IPS-20b (cell line): ENCODE results near the gene AADAT.
A peak's percentile ranks its signal among the peaks of the same experiment; 100 is the strongest.
"Not testable (repeated sequence)": the region's sequence is repeated elsewhere in the genome, so short reads cannot be mapped to it uniquely, and the experiment has no call there.

Experiments used
- H3K27ac ChIP-seq: one replicate; pipeline ENCODE4 v1.5.1; 2013; ENCODE audit warnings: low read length
- H3K27me3 ChIP-seq: 2 replicates; pipeline ENCODE4 v1.6.1; 2013; ENCODE audit warnings: mild to moderate bottlenecking, low read length, inconsistent platforms; ENCODE audit not compliant: insufficient read depth
- H3K36me3 ChIP-seq: 2 replicates; pipeline ENCODE4 v1.6.1; 2013; ENCODE audit warnings: low read depth, mild to moderate bottlenecking, inconsistent platforms, low read length, moderate library complexity; ENCODE audit not compliant: insufficient read depth
- H3K4me1 ChIP-seq: 2 replicates; pipeline ENCODE4 v1.6.1; 2013; ENCODE audit warnings: mild to moderate bottlenecking, control low read depth, inconsistent platforms, low read length, moderate library complexity; ENCODE audit not compliant: insufficient read depth
- H3K4me3 ChIP-seq: 2 replicates; pipeline ENCODE4 v1.5.1; 2013; ENCODE audit warnings: mild to moderate bottlenecking, low read length, inconsistent platforms
- H3K9ac ChIP-seq: 2 replicates; pipeline ENCODE4 v1.6.1; 2013; ENCODE audit warnings: low read depth, mild to moderate bottlenecking, inconsistent platforms, low read length, moderate library complexity
- H3K9me3 ChIP-seq: 2 replicates; pipeline ENCODE4 v1.6.1; 2013; ENCODE audit warnings: mild to moderate bottlenecking, low read depth, low read length, inconsistent platforms; ENCODE audit not compliant: insufficient read depth

Gene AADAT

GRCh38 chr4:170049766-170050165 is 40.0 kb downstream of the AADAT start:
- no peaks in the 10 kb centered on the region for H3K4me1 ChIP-seq
- no peak overlapping the region for H3K4me3 ChIP-seq
- no peak overlapping the region for H3K9ac ChIP-seq
- H3K27ac ChIP-seq: no peak overlapping the region
- no peaks in the 10 kb centered on the region for H3K36me3 ChIP-seq
- H3K27me3 ChIP-seq: no peaks in the 10 kb centered on the region
- no peaks in the 10 kb centered on the region for H3K9me3 ChIP-seq

GRCh38 chr4:170047771-170048354 is 41.9 kb downstream of the AADAT start:
- Histone ChIP-seq H3K9me3 (no peaks in the 10 kb centered on the region), H3K9ac (no peak overlapping the region), H3K27ac (no peak overlapping the region)

GRCh38 chr4:170046156-170046555 is 43.6 kb downstream of the AADAT start:
- not testable (repeated sequence) for H3K9me3 ChIP-seq, H3K9ac ChIP-seq, H3K36me3 ChIP-seq, H3K4me1 ChIP-seq, H3K27ac ChIP-seq, H3K4me3 ChIP-seq, H3K27me3 ChIP-seq

More at GRCh38 chr4:170047771-170048354, 41.9 kb downstream of the AADAT start:
- Histone ChIP-seq H3K4me3 (no peak overlapping the region), H3K36me3 (no peaks in the 10 kb centered on the region), H3K4me1 (no peaks in the 10 kb centered on the region), H3K27me3 (no peaks in the 10 kb centered on the region)

- Histone ChIP-seq H3K4me1 (no peaks in the 10 kb centered on the region; the same call in 1 of the 2 replicates), H3K27me3 (no peaks in the 10 kb centered on the region), H3K9me3 (no peaks in the 10 kb centered on the region), H3K4me3 (no peak overlapping the region), H3K9ac (no peak overlapping the region), H3K27ac (no peak overlapping the region), H3K36me3 (no peaks in the 10 kb centered on the region)
Measured at GRCh38 chr4:170040031-170040680, 49.6 kb downstream of the AADAT start.

GRCh38 chr4:170038769-170039168 is 51.0 kb downstream of the AADAT start:
- no peaks in the 10 kb centered on the region for H3K27me3 ChIP-seq
- H3K36me3 ChIP-seq: no peaks in the 10 kb centered on the region
- H3K9ac ChIP-seq: no peak overlapping the region
- no peaks in the 10 kb centered on the region for H3K9me3 ChIP-seq
- H3K4me3 ChIP-seq: no peak overlapping the region
- no peaks in the 10 kb centered on the region; the same call in 1 of the 2 replicates for H3K4me1 ChIP-seq
- no peak overlapping the region for H3K27ac ChIP-seq

- Histone ChIP-seq H3K36me3 (no peaks in the 10 kb centered on the region), H3K4me1 (no peaks in the 10 kb centered on the region; the same call in 1 of the 2 replicates), H3K9ac (no peak overlapping the region), H3K27me3 (no peaks in the 10 kb centered on the region), H3K9me3 (no peaks in the 10 kb centered on the region), H3K4me3 (no peak overlapping the region), H3K27ac (no peak overlapping the region)
Measured at GRCh38 chr4:170038232-170038631, 51.5 kb downstream of the AADAT start.

- Histone ChIP-seq H3K4me1 (no peaks in the 10 kb centered on the region; the same call in 1 of the 2 replicates), H3K27ac (no peak overlapping the region), H3K36me3 (no peaks in the 10 kb centered on the region), H3K27me3 (no peaks in the 10 kb centered on the region), H3K9me3 (no peaks in the 10 kb centered on the region), H3K9ac (no peak overlapping the region), H3K4me3 (no peak overlapping the region)
Measured at GRCh38 chr4:170037481-170037880, 52.3 kb downstream of the AADAT start.

- no peaks in the 10 kb centered on the region; the same call in 1 of the 2 replicates for H3K27me3 ChIP-seq
- H3K36me3 ChIP-seq: no peaks in the 10 kb centered on the region
- no peak overlapping the region for H3K27ac ChIP-seq
- H3K4me3 ChIP-seq: no peak overlapping the region
- H3K4me1 ChIP-seq: no peaks in the 10 kb centered on the region; the same call in 1 of the 2 replicates
- no peak overlapping the region for H3K9ac ChIP-seq
- no peaks in the 10 kb centered on the region for H3K9me3 ChIP-seq
Measured at GRCh38 chr4:170035845-170036244, 53.9 kb downstream of the AADAT start.

GRCh38 chr4:170035231-170035630 is 54.5 kb downstream of the AADAT start:
- Histone ChIP-seq H3K36me3 (no peaks in the 10 kb centered on the region), H3K4me1 (no peaks in the 10 kb centered on the region; the same call in 1 of the 2 replicates), H3K9ac (no peak overlapping the region), H3K9me3 (no peaks in the 10 kb centered on the region), H3K27ac (no peak overlapping the region), H3K4me3 (no peak overlapping the region), H3K27me3 (no peaks in the 10 kb centered on the region; the same call in 1 of the 2 replicates)

- no peaks in the 10 kb centered on the region; the same call in 1 of the 2 replicates for H3K4me1 ChIP-seq
- peaks cover 8% of the 10 kb centered on the region for H3K27me3 ChIP-seq
- no peaks in the 10 kb centered on the region for H3K9me3 ChIP-seq
- no peak overlapping the region for H3K4me3 ChIP-seq
- no peaks in the 10 kb centered on the region for H3K36me3 ChIP-seq
- H3K27ac ChIP-seq: no peak overlapping the region
- no peak overlapping the region for H3K9ac ChIP-seq
Measured at GRCh38 chr4:170033999-170034398, 55.8 kb downstream of the AADAT start.

- Histone ChIP-seq H3K36me3 (no peaks in the 10 kb centered on the region), H3K4me3 (no peak overlapping the region), H3K27me3 (peaks cover 34% of the 10 kb centered on the region)
Measured at GRCh38 chr4:170030121-170030520, 59.6 kb downstream of the AADAT start.

GRCh38 chr4:170027181-170027829 is 62.5 kb downstream of the AADAT start:
- Histone ChIP-seq H3K9ac (peak overlapping the region; percentile 52; the same call in 1 of the 2 replicates), H3K27ac (no peak overlapping the region), H3K36me3 (no peaks in the 10 kb centered on the region), H3K9me3 (no peaks in the 10 kb centered on the region), H3K4me1 (0 out of 2 replicates have a peak, but pooled peaks cover 2% of the 10 kb centered on the region), H3K27me3 (peaks cover 48% of the 10 kb centered on the region), H3K4me3 (peak overlapping the region; percentile 92)

More at GRCh38 chr4:170030121-170030520, 59.6 kb downstream of the AADAT start:
- no peak overlapping the region for H3K27ac ChIP-seq
- no peak overlapping the region for H3K9ac ChIP-seq
- H3K9me3 ChIP-seq: no peaks in the 10 kb centered on the region
- H3K4me1 ChIP-seq: 0 out of 2 replicates have a peak, but pooled peaks cover 2% of the 10 kb centered on the region
